GM18873 (cell line): ENCODE data around the gene DOCK10.

Experiments used
- ATAC-seq: cut with Tn5 transposase; IDR thresholded peaks from one replicate; pipeline ENCODE4 v1.9.1; 2021; ENCODE audit warnings: mild to moderate bottlenecking, moderate library complexity, moderate number of reproducible peaks; ENCODE audit not compliant: unreplicated experiment, low FRiP score

Gene DOCK10

DNA sequence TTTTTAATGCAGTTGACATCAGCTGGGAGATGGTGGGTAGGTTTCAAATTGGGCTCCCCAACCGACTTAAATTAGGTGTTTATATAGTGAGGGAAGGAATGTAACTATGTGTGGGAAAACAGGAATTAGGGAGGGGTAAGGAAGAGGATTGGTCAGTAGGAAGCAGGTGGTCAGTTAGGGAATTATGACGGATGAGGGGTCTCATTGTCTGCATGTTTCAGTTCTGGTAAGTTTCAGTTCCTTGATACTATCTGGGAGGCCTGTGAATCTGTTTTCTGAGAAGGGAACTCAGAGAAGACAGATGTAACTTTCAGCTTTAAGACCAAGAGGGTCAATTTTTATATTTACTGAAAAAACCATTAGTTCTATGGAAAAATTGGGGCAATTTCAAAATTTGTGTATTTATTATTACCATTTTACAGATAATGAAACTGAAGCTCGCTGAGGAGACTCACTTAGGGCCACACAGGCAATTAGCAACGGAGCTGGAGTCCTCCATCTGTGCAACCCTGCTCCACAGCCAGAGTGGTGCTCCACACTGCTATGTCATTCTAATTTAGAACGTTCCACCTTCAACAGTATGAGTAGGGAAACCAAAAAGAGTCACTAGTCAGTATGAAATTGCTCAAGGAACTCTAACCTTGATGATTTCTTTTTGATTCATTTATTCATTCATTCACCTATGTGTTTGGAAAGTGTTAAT, 290.1 kb downstream of the DOCK10 start:
- ATAC-seq = peak; percentile 52

DNA sequence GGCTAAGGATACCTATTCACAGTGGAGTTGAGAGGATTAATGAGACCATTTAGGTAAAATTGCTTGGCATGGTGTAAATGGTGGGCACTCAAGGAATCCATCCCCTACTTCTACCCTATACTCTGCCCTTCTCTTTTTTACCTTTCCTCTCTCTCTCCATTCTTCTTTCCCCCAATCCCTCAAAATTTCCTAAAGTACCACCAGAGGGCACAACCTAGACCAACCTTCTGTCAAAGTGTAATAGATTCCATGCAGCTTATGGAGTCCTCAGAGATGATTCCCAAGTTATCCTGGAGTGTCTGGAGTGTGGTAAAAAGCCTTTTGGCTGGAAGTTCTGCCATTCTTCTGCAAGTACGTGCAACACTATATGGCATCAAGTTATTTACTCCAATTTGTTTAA, 293.1 kb downstream of the DOCK10 start:
- ATAC-seq = no peak

DNA sequence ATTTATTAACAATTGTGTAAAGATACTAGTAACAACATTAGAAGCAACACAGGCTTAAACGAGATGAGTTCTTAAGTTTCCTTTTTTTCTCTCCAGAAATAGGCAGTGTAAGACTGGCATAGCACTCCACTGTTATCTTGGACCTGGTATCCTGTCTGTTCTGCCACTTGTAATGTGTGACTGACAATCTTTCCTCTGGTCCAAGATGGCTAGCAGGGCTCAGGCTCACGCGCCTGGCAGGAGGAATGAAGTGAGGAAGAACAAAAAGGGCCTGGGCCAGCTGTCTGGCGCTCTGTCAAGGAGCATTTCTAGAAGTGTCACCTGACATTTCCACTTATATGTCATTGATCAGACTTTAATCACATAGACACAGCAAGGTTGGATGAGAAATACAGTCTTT, 294.5 kb downstream of the DOCK10 start:
- no peak for ATAC-seq

DNA sequence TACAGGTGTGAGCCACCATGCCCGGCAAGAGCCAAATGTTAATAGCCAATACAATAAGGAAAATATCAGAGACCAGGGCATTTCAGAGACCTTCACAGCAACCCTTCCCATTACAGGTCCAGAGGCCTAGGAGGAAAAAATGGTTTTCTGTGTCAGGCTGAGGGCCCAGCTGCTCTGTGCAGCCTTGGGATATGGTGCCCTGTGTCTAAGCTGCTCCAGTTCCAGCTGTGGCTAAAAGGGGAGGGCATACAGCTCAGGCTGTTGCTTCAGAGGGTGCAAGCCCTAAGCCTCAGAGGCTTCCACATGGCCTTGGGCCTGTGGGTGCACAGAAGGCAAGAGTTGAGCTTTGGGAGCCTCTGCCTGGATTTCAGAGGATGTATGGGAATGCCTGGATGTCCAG, 306.0 kb downstream of the DOCK10 start:
- no peak for ATAC-seq

DNA sequence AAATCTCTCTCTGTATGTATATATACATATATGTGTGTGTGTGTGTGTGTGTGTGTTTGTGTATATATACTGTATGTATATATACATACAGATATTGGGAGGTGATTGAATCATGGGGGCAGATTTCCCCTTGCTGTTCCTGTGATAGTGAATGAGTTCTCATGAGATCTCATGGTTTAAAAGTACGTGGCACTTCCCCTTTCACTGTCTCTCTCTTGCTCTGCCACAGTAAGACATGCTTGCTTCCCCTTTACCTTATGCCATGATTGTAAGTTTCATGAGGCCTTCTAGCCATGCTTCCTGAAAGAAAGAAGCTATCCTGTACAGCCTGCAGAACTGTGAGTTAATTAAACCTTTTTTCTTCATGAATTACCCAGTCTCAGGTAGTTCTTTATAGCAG, 307.3 kb downstream of the DOCK10 start:
- no peak for ATAC-seq

DNA sequence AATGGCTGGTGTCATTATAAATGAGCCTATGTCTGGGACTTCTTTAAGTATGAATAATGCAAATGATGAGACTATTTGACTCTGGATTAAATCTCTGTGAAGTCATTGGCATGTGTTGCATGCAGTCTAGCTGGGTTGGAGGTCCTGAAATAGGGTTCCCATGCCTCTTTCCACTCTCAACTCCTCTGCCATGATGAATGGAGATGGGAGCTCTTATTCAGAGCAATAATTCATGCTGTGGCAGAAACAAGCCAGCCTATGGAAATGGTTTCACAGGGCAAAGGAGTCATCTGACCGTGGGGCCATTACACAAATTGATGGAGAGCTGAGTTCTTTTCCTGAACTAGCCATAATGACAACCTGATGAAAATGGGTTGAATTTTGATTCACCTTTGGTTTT, 310.6 kb downstream of the DOCK10 start:
- ATAC-seq = no peak

DNA sequence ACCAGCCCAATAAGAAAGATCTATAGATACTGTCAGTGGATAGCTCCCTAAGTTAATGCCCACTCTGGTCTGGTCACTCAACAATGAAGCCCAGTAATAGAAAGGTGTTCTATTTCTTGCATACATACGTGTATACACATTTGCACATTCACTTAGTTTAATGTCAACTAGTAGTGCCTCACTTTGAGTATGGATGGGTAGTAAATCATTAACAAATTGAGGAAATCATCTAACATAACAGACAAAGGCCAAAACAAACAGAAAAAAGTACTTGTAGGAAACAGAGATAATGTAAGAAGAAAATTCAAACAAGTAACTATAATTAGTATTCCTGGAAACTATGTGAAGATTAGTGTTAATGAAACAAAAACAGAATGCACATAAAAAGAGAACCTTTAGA, 312.8 kb downstream of the DOCK10 start:
- ATAC-seq = no peak

DNA sequence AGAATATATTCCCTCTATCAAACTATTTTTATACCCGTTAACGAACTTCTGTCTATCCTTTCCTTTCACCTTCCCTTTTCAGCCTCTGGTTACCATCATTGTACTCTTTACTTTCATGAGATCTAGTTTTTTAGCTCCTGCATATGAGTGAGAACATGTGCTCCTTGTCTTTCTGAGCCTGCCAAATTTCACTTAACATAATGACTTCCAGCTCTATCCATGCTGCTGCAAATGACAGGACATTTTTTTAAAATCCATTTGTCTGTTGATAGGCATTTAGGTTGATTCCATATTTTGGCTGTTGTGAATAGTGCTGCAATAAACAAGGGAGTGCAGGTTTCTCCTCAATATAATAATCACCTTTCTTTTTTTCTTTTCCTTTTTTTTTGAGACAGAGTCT, 317.9 kb downstream of the DOCK10 start:
- no peak for ATAC-seq

DNA sequence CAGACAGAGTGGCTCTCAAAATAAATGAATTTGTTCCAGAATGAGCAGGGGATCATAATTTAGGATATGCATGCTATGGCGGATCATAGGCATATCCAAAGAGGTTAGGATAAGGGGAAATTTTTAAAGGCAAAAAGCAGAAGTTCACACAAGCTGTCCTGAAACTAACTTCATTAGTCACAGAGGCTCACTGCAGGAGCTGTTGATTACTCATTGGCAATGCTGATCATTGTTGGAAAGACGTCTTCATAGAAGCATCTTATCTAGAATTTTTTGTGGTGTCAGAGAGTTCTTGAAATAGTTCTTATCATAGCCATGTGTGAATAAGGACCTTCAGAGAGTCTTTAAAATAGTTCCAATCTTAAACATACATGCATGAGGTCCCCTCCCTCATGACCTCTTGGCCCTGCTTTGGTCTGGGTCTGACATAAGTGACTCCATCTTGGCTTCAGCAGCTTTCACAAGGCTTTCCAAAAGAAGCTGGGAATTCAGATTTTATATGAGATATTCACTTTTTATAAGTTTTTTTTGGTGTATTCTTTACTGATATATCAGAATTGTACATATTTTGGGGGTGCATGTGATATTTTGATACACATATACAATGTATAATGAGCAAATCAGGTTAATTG, 318.6 kb downstream of the DOCK10 start:
- peak; percentile 53 for ATAC-seq

DNA sequence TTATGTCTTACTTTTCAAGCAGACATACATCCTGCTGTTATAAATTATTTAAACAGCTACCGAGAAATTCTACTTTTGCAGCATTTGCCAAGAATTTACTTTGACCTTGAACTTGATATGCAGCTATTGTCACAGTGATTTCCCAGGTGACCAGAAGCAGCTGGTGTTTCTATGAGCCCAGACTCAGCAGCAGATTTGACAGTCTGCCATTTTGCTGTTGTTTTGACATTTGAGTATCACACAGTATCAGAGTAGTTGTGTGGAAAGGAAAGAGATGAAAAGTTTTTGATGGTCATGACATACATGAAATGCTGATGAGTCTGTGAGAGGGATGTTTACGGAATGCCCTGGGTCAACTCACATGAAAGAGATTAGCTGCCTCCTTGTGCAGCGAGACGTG, 319.5 kb downstream of the DOCK10 start:
- no peak for ATAC-seq

DNA sequence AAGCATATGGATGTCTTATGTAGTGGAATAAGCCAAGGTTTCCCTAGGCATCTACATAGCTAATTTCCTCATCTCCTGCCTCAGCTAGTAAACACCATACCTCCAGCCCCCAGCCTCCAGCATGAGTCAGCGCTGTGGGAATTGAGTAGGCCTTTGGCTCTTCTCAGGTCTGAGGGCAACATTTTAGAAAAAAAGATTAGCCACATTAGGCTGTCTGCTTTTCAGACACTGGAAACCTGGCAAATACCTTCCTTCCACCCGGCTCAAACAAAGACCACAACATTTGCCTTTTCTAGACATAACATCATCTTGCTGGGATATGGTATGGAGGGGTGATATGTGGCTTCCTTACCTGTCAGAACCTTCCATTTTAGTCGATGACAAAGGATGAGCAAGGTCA, 320.0 kb downstream of the DOCK10 start:
- no peak for ATAC-seq

DNA sequence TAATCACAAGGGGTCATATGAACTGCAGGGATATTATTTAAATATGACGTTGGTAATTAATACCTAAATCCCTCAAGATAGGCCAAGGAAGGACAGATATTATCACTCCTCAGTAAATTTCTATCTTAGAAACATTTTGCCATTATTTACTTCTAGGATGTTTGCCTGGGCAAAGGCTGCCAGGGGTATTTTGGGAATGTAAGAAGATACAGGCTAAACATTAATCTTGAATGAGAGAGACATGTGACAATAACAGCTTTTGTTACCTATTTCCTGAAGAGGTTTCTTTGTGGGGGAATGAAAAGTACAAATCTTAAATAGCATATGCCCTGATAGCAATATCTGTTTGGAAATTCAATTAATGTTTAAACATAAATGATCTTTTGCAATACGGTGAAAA, 325.3 kb downstream of the DOCK10 start:
- no peak for ATAC-seq

DNA sequence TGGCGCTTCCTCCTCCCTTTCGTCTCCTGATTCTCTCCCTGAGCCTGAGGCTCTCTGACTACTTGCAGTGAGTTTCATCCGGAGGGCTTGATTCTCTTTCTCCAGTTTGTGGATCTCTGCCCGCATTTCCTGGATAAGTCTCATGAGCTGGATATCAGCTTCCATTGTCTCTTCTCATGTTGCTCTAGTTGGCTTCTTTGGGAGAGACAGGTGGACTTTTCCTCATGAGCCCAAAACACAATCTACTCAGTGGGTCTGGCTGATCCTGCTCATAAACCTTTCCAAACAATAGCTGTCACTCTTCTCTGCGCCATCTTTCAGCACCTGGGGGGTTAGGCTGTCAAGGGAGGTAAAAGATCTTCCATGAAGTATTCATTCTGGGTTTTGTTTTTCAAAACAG, 326.1 kb downstream of the DOCK10 start, which contains the start of gene CCDC195:
TSS of gene CCDC195 (minus strand) at position 165 of the 400 bp plus-strand sequence. CDS start at position 165, 0 bp downstream.
- ATAC-seq = no peak
